T47D (cell line): ENCODE measurements around the gene SLC1A4.
"Not testable (repeated sequence)": the region's sequence is repeated elsewhere in the genome, so short reads cannot be mapped to it uniquely, and the experiment has no call there.

ENCODE experiments used
- DNase-seq, 2 experiments: peaks; one replicate each; pipeline versions ENCODE4 v3.0.0 to v3.0.0-alpha.2; 2011 to 2012; ENCODE audit warnings: low read depth in 1 of 2, low spot score in 1 of 2
- JUND ChIP-seq: IDR thresholded peaks from 2 replicates; pipeline ENCODE4 v1.6.1; 2012; ENCODE audit warnings: low read depth
- in situ Hi-C: cut with HindIII; loops from 2 replicates; pipeline ENCODE4 v1.10.0; 2016; ENCODE audit warnings: low sequenced_read_pairs, low pct_unique_long_range_greater_than_20kb

SLC1A4 gene

DNA sequence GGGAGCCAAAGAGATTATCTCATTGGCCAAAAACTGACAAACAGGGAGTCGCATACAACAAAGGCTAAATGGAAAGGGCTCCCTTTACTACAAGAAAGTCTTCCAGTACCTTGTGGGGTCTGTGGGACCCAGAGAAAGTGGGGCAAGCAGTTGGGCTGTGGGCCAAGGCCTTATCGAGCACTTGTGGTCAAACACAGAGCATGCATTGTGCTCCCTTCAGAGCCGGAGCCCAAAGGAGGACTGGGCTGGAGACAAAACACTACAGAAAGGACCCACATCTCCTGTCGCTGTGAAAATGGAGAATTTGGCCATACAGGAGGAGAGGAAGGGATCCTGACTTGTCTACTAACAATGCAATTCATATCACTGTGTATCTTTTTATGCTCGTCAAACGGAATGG lies 37.1 kb upstream of the SLC1A4 start:
- in situ Hi-C loops, result no loop called here
- no peak for TF ChIP-seq JUND
- no peak for DNase-seq

DNA sequence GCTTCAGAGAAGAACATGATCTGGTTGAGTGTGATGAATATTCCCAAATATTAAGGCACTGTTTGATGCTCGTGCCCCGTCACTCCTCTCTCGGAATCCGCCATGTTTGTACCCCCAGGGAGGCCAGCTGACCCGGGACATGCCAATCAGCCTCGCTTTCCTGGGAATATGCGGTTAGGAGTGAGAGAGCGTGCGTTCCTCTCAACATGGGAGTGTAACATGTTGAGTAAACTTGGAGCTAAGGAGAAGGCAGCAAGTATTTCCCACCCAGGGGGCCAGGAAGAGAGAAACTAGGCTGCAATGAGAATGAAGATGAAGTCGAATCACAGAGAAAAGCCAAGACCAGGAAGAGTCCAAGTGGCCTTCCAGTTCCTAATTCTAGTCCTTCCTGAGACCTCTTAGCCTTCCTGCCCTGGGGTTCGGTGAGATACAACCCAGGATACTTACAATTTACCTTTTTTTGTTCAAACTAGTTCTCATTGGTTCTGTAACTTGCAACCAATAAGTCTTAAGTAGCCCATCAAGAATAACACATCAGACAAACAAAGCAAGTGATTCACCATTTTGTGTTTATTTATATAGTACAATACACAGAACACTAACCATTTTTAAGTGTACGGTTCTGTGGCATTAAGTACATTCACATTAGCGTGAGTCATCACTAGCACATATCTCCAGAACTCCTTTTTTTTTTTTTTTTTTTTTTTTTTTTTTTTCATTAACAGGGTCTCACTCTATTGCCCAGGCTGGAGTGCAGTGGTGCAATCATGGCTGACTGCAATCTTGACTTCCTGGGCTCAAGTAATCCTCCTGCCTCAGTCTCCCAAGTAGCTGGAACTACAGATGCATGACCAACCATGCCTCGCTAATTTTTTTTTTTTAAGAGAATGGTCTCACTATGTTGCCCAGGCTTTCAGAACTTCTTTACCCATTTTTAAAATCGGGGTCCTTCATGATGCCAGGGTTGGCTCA lies 36.4 kb upstream of the SLC1A4 start:
- no peak for DNase-seq
- TF ChIP-seq JUND, result no peak
- in situ Hi-C loops, result no loop called here

DNA sequence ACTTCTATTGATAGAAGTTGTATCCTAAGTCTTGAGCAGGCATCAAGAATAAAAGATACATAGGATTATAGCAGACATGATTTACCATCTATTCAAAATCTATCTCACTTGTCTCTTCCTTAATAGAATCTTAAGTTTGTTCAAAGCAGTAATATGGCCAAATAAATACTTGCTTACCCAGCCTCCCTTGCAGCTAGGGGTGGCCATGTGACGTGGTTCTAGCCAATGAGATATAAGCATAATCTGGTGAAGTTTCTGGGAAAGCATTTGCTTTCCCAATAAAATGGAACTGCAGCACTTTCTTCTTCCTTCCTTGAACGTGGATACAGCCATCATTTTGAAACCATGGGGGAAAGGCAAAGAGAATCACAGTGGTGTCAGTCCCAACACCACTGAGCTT lies 33.7 kb upstream of the SLC1A4 start:
- TF ChIP-seq JUND, result no peak
- in situ Hi-C loops, result no loop called here
- DNase-seq, result no peak

DNA sequence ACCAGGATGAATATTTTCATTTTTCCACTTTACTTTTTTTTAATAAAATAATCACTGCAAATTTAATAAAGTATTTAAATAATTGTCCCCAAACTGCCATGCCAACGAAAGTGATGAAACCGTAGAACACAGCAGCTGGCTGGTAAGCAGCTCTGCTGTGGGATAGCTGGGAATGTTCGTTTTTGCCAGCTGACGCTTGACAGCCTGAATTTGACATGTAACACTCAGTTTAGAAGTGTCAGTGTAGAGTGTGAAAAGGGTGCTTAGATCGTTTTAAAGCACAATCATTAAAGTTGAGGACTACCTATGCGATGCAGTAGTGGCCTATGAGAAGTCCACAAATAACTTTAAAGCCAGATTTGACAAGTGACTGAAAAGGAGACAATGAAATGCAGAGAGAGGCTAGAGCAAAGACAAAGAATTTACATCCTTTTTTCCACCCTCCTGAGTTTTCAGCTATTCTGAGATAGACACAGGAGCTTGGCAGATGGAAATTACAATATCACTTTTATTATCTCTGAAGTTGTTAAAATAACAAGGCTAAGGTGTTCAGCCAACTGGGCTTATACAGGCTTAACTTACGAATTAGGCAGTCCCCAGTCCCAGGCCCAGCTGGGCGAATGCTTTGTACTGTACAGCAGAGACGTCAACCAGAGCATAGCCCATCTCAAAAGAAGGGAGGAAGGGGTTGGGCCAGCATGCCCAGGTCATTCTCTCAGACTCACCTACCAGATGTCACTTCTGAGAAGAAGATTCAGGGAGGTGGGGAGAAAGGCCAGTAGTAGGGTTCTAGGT lies 31.9 kb upstream of the SLC1A4 start:
- in situ Hi-C loops, result no loop called here
- TF ChIP-seq JUND, result no peak
- DNase-seq, result no peak

DNA sequence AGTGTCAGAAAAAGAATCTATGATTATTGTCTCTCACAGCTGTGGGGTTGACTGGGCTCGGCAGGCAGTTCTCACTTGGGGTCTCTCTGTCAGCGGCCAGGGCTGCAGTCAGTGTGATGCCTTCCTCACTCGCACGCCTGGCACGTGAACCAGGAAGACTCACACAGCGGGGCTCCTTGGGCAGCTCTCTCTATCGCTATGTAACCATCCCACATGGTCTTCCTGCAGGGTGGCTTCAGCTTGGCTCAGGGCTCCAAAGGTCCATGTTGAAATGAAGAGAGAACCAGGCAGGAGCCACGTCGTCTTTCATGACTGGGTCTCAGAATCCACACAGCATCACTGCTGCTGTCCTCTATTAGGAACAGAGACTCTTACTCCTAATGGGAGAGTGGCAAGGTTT lies 30.6 kb upstream of the SLC1A4 start:
- in situ Hi-C loops, result no loop called here
- TF ChIP-seq JUND, result no peak
- DNase-seq, result no peak

DNA sequence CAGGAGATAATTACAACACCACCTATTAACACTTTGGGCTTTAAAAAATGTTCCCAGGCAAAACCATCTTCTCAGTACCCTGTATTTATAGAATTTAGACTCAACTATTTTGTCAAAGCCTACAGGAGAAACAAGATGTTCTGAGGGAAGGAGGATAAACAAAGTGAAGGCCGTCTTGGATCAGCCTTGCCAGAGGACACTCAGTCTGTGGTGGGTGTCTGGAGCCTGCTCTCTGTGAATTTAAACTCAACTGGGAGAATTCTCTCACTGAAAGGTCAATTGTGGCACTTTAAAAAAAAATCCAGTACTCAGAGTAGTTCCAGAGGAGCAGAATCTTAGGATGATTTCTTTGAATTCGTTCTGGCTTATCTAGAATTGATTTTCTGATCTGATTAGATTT lies 28.4 kb upstream of the SLC1A4 start:
- in situ Hi-C loops, result no loop called here
- TF ChIP-seq JUND, result no peak
- DNase-seq, result no peak

DNA sequence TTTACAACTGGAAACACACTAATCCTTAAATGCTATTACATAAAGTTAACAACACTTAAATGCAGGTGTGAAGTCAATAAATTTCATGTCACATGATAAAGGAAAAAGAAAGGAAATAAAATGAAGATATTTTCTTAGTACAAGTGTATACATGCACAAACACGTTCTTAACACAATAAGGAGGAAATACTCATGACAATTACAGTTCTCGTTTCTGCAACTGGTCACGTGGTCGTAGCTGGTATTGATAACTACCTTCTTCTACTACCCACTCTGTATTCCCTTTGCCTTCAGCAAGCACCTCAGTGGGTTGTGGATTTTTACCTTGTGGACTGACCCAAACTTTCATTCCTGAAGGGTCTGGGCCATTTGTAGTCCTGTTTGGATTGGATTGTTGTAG lies 26.1 kb upstream of the SLC1A4 start:
- in situ Hi-C loops, DNase-seq: not testable (repeated sequence)

DNA sequence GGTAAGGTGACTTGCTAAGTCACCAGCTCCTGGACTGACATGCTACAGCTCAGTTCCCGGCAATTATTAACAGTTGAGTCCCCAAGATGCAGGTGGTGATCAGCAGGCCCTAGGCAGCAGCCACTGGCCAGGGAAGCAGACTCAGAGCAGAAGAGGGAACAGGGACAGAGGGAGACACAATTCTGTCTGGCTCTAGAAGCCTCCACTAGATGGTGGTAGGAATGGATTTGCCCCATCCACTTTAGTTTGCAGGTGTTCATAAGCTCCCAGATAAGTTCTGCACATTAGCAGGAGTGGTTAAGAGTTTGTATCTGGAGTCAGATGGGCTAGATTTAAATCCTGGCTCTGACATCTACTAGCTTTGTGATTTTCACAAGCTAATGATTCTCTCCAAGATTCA lies 25.5 kb upstream of the SLC1A4 start:
- in situ Hi-C loops, result no loop called here
- no peak for TF ChIP-seq JUND
- peak in 1 of 2 experiments; percentile 12 for DNase-seq

DNA sequence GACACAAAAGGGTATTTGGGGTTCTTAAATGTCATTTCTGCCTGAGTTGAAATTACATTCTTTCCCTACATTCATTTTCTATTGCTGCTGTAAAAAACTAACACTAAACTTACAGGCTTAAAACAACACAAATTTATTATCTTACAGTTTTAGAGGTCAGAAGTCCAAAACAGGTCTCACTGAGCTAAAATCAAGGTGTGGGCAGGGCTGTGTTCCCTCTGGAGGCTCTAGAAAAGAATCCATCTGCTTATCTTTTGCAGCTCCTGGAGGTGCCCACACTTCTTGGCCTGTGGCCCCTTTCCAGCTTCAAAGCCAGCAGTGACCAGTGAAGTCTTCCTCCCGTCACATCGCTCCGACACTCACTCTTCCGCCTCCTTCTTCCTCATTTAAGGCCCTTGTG lies 23.2 kb upstream of the SLC1A4 start:
- in situ Hi-C loops, result no loop called here

DNA sequence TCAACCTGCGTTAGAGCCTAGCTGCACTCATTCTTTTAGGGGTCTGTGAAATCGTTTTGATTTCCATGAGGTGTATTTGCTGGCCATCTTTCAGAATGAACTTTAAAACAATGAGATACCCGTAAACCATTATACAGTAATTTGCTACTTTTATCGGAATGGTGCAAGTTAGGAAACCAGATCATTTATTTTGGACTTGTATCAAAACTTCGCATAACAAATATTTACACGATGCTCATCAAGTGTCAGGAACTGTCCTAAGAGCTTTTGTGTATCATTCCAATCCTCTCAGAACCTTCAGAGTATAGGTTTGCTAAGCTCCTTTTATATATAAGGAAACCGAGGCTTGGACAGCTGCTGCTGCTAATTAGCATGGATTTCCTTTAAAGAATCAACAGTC lies 22.4 kb upstream of the SLC1A4 start:
- in situ Hi-C loops, result no loop called here
- DNase-seq, result no peak
- TF ChIP-seq JUND, result no peak

More for the DNA sequence above, 23.2 kb upstream of the SLC1A4 start:
- TF ChIP-seq JUND, result no peak
- DNase-seq, result no peak

DNA sequence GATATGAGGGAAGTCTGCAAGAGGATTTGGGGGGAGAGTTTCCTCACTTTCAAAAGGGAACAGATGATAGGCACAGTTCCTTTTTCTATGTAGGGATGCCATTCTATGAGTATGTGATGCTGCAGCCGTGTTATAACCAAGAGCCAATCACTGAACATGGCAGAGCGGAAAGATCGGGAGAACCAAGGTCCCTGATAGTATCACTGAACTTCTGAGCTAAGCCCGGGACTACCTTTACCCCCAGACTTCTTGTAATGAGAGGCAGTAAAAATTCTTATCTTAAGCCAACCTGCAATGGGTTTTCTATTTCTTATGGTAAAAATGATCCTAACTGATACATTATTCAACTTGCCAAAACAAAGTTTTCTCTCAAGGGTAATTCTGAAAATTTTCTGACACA lies 21.6 kb upstream of the SLC1A4 start:
- no peak for TF ChIP-seq JUND
- no peak for DNase-seq
- in situ Hi-C loops, result no loop called here

DNA sequence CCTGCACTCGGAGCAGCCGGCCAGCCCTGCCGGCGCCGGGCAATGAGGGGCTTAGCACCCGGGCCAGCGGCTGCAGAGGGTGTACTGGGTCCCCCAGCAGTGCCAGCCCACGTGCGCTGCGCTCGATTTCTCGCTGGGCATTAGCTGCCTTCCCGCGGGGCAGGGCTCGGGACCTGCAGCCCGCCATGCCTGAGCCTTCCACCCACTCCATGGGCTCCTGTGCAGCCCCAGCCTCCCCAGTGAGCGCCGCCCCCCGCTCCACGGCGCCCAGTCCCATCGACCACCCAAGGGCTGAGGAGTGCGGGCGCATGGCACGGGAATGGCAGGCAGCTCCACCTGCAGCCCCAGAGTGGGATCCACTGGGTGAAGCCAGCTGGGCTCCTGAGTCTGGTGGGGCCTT lies 20.1 kb upstream of the SLC1A4 start:
- in situ Hi-C loops, DNase-seq: not testable (repeated sequence)

DNA sequence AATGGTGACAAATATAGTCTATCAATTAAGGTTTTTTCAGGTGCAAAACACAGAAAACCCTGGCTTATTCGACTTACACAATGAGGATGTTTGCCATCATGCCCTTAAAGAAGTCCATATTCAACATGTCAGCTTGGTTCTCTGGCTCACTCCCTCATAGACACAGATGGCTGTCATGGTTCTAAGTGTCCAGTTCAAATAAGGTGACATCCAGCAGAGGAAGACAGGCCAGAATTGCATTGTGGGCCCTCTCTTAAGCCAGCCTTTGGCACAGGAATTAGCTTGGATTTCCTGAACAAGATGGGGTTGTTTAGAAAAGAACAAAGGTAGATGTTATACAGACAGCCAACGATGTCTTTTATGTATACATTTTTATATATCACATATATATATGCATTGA lies 18.7 kb upstream of the SLC1A4 start:
- no peak for DNase-seq
- in situ Hi-C loops, result no loop called here
- TF ChIP-seq JUND, result no peak
